Measurements from ENCODE around the gene NOP16. TPM values are rescaled to one million over a fixed set of nuclear protein-coding genes. Genes with fewer than 3 reads are reported as not detected.
A peak's percentile ranks its signal among the peaks of the same experiment; 100 is the strongest.

NOP16 gene
- total and polyA plus RNA-seq, 8 donors = 4.3 to 55.8 (median 30.9) TPM; not detected in 1

DNA sequence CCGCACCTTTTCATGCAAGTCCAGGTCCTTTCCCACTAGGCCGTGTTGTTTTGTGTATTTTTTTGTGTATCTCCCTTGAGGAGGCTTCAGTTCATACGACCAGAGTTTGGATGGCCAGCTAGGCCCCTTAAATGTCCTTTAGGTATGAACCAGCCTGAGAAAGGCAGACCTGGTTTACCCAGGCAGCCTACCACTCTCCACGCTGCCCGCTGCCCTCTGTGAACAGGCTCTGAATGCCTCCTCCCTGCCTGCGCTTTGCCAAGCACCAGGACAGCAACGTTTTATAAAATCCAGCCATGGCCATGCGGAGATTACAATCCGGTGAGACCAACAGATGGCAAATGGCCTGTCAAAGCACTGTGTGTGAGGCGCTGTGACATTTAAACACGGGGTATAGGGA is 28.6 kb upstream of the NOP16 start:
- Histone ChIP-seq H3K36me3 (no peaks in the 10 kb centered on the region), H3K27ac (peak overlapping the region in 4 of 5 donors; percentile 79 to 96 (median 95)), H3K4me3 (peak overlapping the region; percentile 84 to 99 (median 94)), H3K4me1 (peaks cover 45 to 49% (median 47%) of the 10 kb centered on the region in 4 donors), H3K27me3 (no peaks in the 10 kb centered on the region), H3K9me3 (no peaks in the 10 kb centered on the region)
- no peak for TF ChIP-seq EP300 (IDR thresholded peaks at IDR 0.05)
- no peak for TF ChIP-seq POLR2A (IDR thresholded peaks at IDR 0.05)
- TF ChIP-seq POLR2AphosphoS5 (IDR thresholded peaks at IDR 0.05) = no peak
- TF ChIP-seq CTCF (IDR thresholded peaks at IDR 0.05) = no peak
- 81 to 89% (median 86%) methylated on average over 11 of the region's 11 CpGs for WGBS, 5 donors
- intact Hi-C loops (cut with DNase I; ENCODE audit: low total_unique reads) = no loop called here
- DNase-seq = peak in 1 of 2 donors; percentile 12

DNA sequence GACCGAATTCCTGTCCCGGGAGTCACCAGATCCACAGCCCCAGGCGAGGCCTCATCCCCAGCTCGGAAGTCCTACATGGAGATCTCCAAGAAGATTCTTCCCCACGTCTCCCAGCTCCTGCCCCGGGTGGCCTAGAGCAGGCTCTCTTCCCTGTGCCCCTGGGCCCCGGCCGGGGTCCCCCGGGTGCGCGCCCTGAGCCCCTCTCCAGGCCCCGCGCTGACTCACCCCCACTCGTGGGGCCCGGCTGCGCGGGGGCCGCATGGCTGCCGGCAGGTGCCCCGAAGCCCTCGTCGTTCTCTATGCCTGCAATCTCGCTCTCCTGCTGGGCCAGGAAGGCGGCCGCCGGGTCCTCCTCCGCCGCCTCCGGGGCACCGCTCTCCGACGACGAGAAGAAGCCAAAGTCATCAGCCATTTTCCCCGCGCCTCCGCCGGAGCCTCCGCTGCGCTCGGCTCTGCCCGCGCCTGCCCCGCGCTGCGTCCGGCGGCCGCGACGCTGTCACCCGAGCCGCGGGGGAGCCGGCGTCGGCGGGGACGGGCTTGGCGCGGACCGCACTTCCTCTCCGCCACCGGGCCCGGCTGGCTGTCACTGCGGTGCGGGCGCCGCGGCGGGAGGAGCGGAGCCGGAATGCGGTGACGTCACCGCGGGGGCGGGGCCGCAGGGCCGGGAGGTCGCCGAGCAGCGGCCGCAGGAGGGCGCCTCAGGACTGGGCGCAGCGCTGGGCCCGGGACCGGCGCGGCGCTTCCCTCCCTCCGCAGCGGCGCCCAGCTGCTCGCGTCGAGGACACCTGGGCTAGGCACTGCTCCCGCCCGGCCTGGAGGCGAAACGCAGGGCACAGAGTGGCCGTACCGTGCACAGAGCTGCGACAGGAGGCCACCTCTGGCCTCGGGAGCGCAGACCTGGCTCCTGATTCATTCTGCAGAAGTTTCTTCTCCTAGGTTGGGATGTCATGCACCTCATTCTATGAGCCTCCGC is 27.8 kb upstream of the NOP16 start, which contains the start of gene CLTB:
Gene CLTB (minus strand): TSS at position 588 of the 973 bp plus-strand sequence. CDS start 176 bp downstream, at position 412.
- DNase-seq = peak; percentile 96 to 97
- WGBS, 5 donors = 1 to 3% (median 1%) methylated on average over 41 to 107 of the region's 107 CpGs
- no peaks in the 10 kb centered on the region for H3K27me3 ChIP-seq
- intact Hi-C loops (cut with DNase I; ENCODE audit: low total_unique reads) = no loop called here
- H3K9me3 ChIP-seq = no peaks in the 10 kb centered on the region
- TF ChIP-seq POLR2AphosphoS5 (IDR thresholded peaks at IDR 0.05) = peak; percentile 44 to 95 (median 89)
- TF ChIP-seq CTCF (IDR thresholded peaks at IDR 0.05) = peak in 5 of 7 experiments; percentile 26 to 92 (median 68)
- TF ChIP-seq POLR2A (IDR thresholded peaks at IDR 0.05) = no peak
- TF ChIP-seq EP300 (IDR thresholded peaks at IDR 0.05) = no peak
- peaks cover 0 to 2% (median 0%) of the 10 kb centered on the region in 4 donors for H3K36me3 ChIP-seq
- peak within 1 kb of the TSS; percentile 93 to 96 (median 94) for H3K27ac ChIP-seq
- peaks cover 49 to 56% (median 52%) of the 10 kb centered on the region in 4 donors for H3K4me1 ChIP-seq
- peak within 1 kb of the TSS; percentile 84 to 99 (median 94) for H3K4me3 ChIP-seq

DNA sequence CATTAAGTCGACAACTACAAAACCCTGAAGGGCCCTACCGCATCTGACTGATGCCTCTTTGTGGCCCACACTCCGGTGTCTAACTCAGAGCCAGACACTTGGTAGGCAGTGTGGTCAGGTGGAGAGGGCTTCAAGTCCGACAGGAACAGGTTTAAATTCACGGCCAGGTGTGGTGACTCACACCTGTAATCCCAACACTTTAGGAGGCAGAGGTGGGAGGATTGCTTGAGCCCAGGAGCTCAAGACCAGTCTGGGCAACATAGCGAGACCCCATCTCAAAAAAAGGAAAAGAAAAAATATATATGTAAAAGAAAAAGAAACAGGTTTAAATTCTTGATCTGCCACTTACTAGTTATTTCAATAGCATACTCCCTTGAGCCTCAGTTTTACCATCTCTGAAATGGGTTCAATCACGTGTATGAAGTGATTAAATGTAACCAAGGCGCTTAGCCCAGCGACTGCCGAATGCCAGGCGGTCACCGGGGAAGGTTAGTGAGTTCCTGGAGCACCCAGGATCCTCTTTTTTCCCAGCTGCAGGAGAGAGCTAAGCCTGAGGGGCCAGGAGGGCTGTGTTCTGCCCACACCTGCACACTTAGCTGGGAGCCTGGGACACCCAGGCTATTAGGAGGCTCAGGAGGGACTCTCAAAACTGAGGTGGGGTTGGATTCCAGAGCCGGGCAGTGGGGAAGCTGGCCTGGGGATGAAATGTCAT is 27.0 kb upstream of the NOP16 start:
- peak in 1 of 2 donors; percentile 14 for DNase-seq
- no peak for TF ChIP-seq EP300 (IDR thresholded peaks at IDR 0.05)
- no peak for TF ChIP-seq POLR2A (IDR thresholded peaks at IDR 0.05)
- TF ChIP-seq POLR2AphosphoS5 (IDR thresholded peaks at IDR 0.05) = no peak
- TF ChIP-seq CTCF (IDR thresholded peaks at IDR 0.05) = no peak
- peaks cover 49 to 63% (median 55%) of the 10 kb centered on the region in 4 donors for H3K4me1 ChIP-seq
- peak overlapping the region; percentile 93 to 96 (median 94) for H3K27ac ChIP-seq
- no peaks in the 10 kb centered on the region for H3K9me3 ChIP-seq
- intact Hi-C loops (cut with DNase I; ENCODE audit: low total_unique reads) = no loop called here
- H3K27me3 ChIP-seq = no peaks in the 10 kb centered on the region
- H3K36me3 ChIP-seq = peaks cover 0 to 11% (median 0%) of the 10 kb centered on the region in 4 donors
- 50 to 62% (median 59%) methylated on average over 13 of the region's 13 CpGs for WGBS, 5 donors
- H3K4me3 ChIP-seq = peak overlapping the region; percentile 84 to 99 (median 94)

DNA sequence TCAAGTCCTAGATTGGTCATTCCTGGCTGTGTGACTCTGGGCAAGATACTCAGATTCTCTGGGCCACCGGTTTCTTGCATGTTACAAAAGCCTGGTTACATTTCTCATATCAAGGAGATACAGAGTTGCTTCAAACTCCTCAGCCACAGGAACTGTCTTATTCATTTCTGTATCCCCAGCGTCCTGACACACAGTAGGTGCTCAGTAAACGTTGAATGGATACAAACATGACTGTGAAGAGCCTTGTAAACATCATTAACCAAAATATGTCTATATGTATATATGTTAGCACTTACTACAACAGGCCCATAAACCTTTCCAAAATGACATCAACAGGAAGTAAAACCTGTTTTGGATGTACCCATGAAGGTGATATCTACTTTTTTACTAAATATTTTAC is 26.3 kb upstream of the NOP16 start:
- Histone ChIP-seq H3K27ac (peak overlapping the region in 4 of 5 donors; percentile 94 to 96 (median 95)), H3K27me3 (no peaks in the 10 kb centered on the region), H3K4me3 (peak overlapping the region; percentile 84 to 99 (median 94)), H3K9me3 (no peaks in the 10 kb centered on the region), H3K36me3 (peaks cover 0 to 18% (median 7%) of the 10 kb centered on the region in 4 donors), H3K4me1 (peaks cover 49 to 63% (median 55%) of the 10 kb centered on the region in 4 donors)
- TF ChIP-seq CTCF (IDR thresholded peaks at IDR 0.05) (no peak), EP300 (IDR thresholded peaks at IDR 0.05) (no peak)
- 60 to 69% (median 63%) methylated on average over 3 of the region's 3 CpGs for WGBS, 5 donors
- intact Hi-C loops (cut with DNase I; ENCODE audit: low total_unique reads) = no loop called here
- peak in 1 of 2 donors; percentile 5 for DNase-seq
